WTC11 (cell line): ENCODE data around the gene SCUBE1.

Source experiments
- AFF4 ChIP-seq: sonication (generic); formaldehyde crosslinking; IDR thresholded peaks from 2 replicates; pipeline ENCODE4 v1.8.1; 2023; ENCODE audit warnings: mild to moderate bottlenecking, missing genetic modification reagents, borderline replicate concordance
- CDX4 ChIP-seq: fragments of 250-450 bp; sonication (Bioruptor Pico); IDR thresholded peaks from 2 replicates; pipeline ENCODE4 v1.9.0; 2021; ENCODE audit warnings: moderate library complexity, mild to moderate bottlenecking, inconsistent platforms, borderline replicate concordance
- CTCF ChIP-seq: fragments of 200-600 bp; IDR thresholded peaks from 2 replicates; pipeline ENCODE4 v1.8.0; 2022; ENCODE audit warnings: antibody characterized with exemption
- IRF1 ChIP-seq: sonication (generic); formaldehyde crosslinking; IDR thresholded peaks from 2 replicates; pipeline ENCODE4 v1.8.0; 2023; ENCODE audit warnings: missing genetic modification reagents
- MYBL2 ChIP-seq: sonication (generic); formaldehyde crosslinking; IDR thresholded peaks from 2 replicates; pipeline ENCODE4 v1.8.1; 2023; ENCODE audit warnings: mild to moderate bottlenecking, moderate library complexity, missing genetic modification reagents
- NR2C2 ChIP-seq: sonication (generic); formaldehyde crosslinking; IDR thresholded peaks from 2 replicates; pipeline ENCODE4 v1.8.0; 2022; ENCODE audit warnings: mild to moderate bottlenecking, missing genetic modification reagents
- ZNF138 ChIP-seq: sonication (generic); formaldehyde crosslinking; conservative IDR thresholded peaks from 2 replicates; pipeline ENCODE4 v1.8.1; 2022; ENCODE audit warnings: mild to moderate bottlenecking, moderate library complexity, missing genetic modification reagents

GRCh38 chr22:43337946-43338345 lies 5.2 kb downstream of the SCUBE1 start:
- TF ChIP-seq ZNF138 (CRISPR knock-in tag) (no peak), NR2C2 (CRISPR knock-in tag) (no peak), CTCF (no peak), IRF1 (CRISPR knock-in tag) (no peak), CDX4 (CRISPR knock-in tag) (no peak), AFF4 (no peak), MYBL2 (CRISPR knock-in tag) (no peak)
